Hematopoietic multipotent progenitor cell treated with erythropoietin and hydrocortisone succinate and interleukin-3 and kit ligand, for 6 days (in vitro differentiated cells): ENCODE results near the gene KRT73.

Source experiments
- DNase-seq: peaks from one replicate; pipeline ENCODE4 v3.0.0-alpha.2; 2015

The KRT73 gene

GRCh38 chr12:52618216-52618615 lies at the start of gene KRT73:
TSS of gene KRT73 (minus strand) at chr12:52618559. CDS start at chr12:52618524, 35 bp downstream.
- DNase-seq, result no peak

GRCh38 chr12:52667931-52668330 lies 49.6 kb upstream of the KRT73 start:
- DNase-seq, result no peak

- no peak for DNase-seq
Measured at GRCh38 chr12:52667509-52667908, 49.1 kb upstream of the KRT73 start.

GRCh38 chr12:52666471-52666870 lies 48.1 kb upstream of the KRT73 start:
- no peak for DNase-seq

- DNase-seq, result no peak
Measured at GRCh38 chr12:52663420-52663819, 45.1 kb upstream of the KRT73 start.

GRCh38 chr12:52662918-52663229 lies 44.5 kb upstream of the KRT73 start:
- peak; percentile 70 for DNase-seq

GRCh38 chr12:52662093-52662917 lies 43.9 kb upstream of the KRT73 start:
- DNase-seq, result peak; percentile 99

- peak; percentile 39 for DNase-seq
Measured at GRCh38 chr12:52661668-52662067, 43.3 kb upstream of the KRT73 start.

- DNase-seq, result peak; percentile 78
Measured at GRCh38 chr12:52660934-52661499, 42.7 kb upstream of the KRT73 start.

GRCh38 chr12:52659951-52660350 lies 41.6 kb upstream of the KRT73 start:
- no peak for DNase-seq

GRCh38 chr12:52659395-52659794 lies 41.0 kb upstream of the KRT73 start:
- no peak for DNase-seq

GRCh38 chr12:52658196-52658595 lies 39.8 kb upstream of the KRT73 start:
- no peak for DNase-seq

GRCh38 chr12:52657250-52657902 lies 39.0 kb upstream of the KRT73 start:
- DNase-seq, result no peak

- DNase-seq, result no peak
Measured at GRCh38 chr12:52656616-52657015, 38.3 kb upstream of the KRT73 start.

- DNase-seq, result no peak
Measured at GRCh38 chr12:52655720-52656124, 37.4 kb upstream of the KRT73 start.

- no peak for DNase-seq
Measured at GRCh38 chr12:52655251-52655650, 36.9 kb upstream of the KRT73 start.

GRCh38 chr12:52651726-52652261 lies 33.4 kb upstream of the KRT73 start, which contains the start of gene KRT2:
TSS of gene KRT2 (minus strand) at chr12:52652211. CDS start at chr12:52652142, 69 bp downstream.
- DNase-seq, result no peak

- DNase-seq, result no peak
Measured at GRCh38 chr12:52650520-52651081, 32.2 kb upstream of the KRT73 start.

GRCh38 chr12:52649066-52649465 lies 30.7 kb upstream of the KRT73 start:
- no peak for DNase-seq

GRCh38 chr12:52648012-52648550 lies 29.7 kb upstream of the KRT73 start:
- DNase-seq, result no peak

- no peak for DNase-seq
Measured at GRCh38 chr12:52647601-52648000, 29.2 kb upstream of the KRT73 start.

- DNase-seq, result no peak
Measured at GRCh38 chr12:52646613-52647012, 28.3 kb upstream of the KRT73 start.

- peak; percentile 55 for DNase-seq
Measured at GRCh38 chr12:52645982-52646381, 27.6 kb upstream of the KRT73 start.
